ENCODE data around the gene TSPAN11.

TSPAN11 gene

GRCh38 chr12:31018106-31018789 is 91.7 kb downstream of the TSPAN11 start:
- Histone ChIP-seq H3K9me3 (ENCODE audit: severe bottlenecking) (no peaks in the 10 kb centered on the region), H3K27me3 (ENCODE audit: insufficient read depth, poor library complexity, severe bottlenecking) (no peaks in the 10 kb centered on the region), H3K36me3 (ENCODE audit: low read depth) (no peaks in the 10 kb centered on the region), H3K27ac (ENCODE audit: poor library complexity, severe bottlenecking) (no peak overlapping the region), H3K4me1 (ENCODE audit: insufficient read depth, poor library complexity, severe bottlenecking) (no peaks in the 10 kb centered on the region), H3K4me3 (ENCODE audit: severe bottlenecking) (no peak overlapping the region)
- TF ChIP-seq CTCF (IDR thresholded peaks at IDR 0.05; ENCODE audit: poor library complexity, severe bottlenecking), result no peak
- DNase-seq (ENCODE audit: low spot score) (no peak), ATAC-seq (ENCODE audit: low read depth) (no peak)

GRCh38 chr12:31018790-31019505 is 92.4 kb downstream of the TSPAN11 start:
- Histone ChIP-seq H3K27ac (ENCODE audit: poor library complexity, severe bottlenecking) (no peak overlapping the region), H3K27me3 (ENCODE audit: insufficient read depth, poor library complexity, severe bottlenecking) (no peaks in the 10 kb centered on the region), H3K4me1 (ENCODE audit: insufficient read depth, poor library complexity, severe bottlenecking) (no peaks in the 10 kb centered on the region), H3K36me3 (ENCODE audit: low read depth) (no peaks in the 10 kb centered on the region), H3K9me3 (ENCODE audit: severe bottlenecking) (no peaks in the 10 kb centered on the region), H3K4me3 (ENCODE audit: severe bottlenecking) (no peak overlapping the region)
- no peak for TF ChIP-seq CTCF (IDR thresholded peaks at IDR 0.05; ENCODE audit: poor library complexity, severe bottlenecking)
- ATAC-seq (ENCODE audit: low read depth), result no peak
- no peak for DNase-seq (ENCODE audit: low spot score)

- H3K27me3 ChIP-seq (ENCODE audit: insufficient read depth, poor library complexity, severe bottlenecking), result no peaks in the 10 kb centered on the region
- H3K36me3 ChIP-seq (ENCODE audit: low read depth), result no peaks in the 10 kb centered on the region
- ATAC-seq (ENCODE audit: low read depth) (no peak), DNase-seq (ENCODE audit: low spot score) (no peak)
- H3K9me3 ChIP-seq (ENCODE audit: severe bottlenecking), result no peaks in the 10 kb centered on the region
- H3K4me1 ChIP-seq (ENCODE audit: insufficient read depth, poor library complexity, severe bottlenecking), result no peaks in the 10 kb centered on the region
- TF ChIP-seq CTCF (IDR thresholded peaks at IDR 0.05; ENCODE audit: poor library complexity, severe bottlenecking), result no peak
- no peak overlapping the region for H3K27ac ChIP-seq (ENCODE audit: poor library complexity, severe bottlenecking)
- no peak overlapping the region for H3K4me3 ChIP-seq (ENCODE audit: severe bottlenecking)
These were observed 93.0 kb downstream of the TSPAN11 start for GRCh38 chr12:31019561-31019960.

GRCh38 chr12:31019976-31020375 is 93.4 kb downstream of the TSPAN11 start:
- no peak for TF ChIP-seq CTCF (IDR thresholded peaks at IDR 0.05; ENCODE audit: poor library complexity, severe bottlenecking)
- H3K27ac ChIP-seq (ENCODE audit: poor library complexity, severe bottlenecking), result no peak overlapping the region
- H3K4me3 ChIP-seq (ENCODE audit: severe bottlenecking), result no peak overlapping the region
- H3K27me3 ChIP-seq (ENCODE audit: insufficient read depth, poor library complexity, severe bottlenecking), result no peaks in the 10 kb centered on the region
- ATAC-seq (ENCODE audit: low read depth) (no peak), DNase-seq (ENCODE audit: low spot score) (no peak)
- H3K36me3 ChIP-seq (ENCODE audit: low read depth), result no peaks in the 10 kb centered on the region
- no peaks in the 10 kb centered on the region for H3K4me1 ChIP-seq (ENCODE audit: insufficient read depth, poor library complexity, severe bottlenecking)
- no peaks in the 10 kb centered on the region for H3K9me3 ChIP-seq (ENCODE audit: severe bottlenecking)

All from RWPE2 (cell line).